GM19397 (cell line): Measurements from ENCODE around the gene BYSL.

Experiments
- ATAC-seq: cut with Tn5 transposase; IDR thresholded peaks from one replicate; pipeline ENCODE4 v1.9.1; 2021; ENCODE audit warnings: mild to moderate bottlenecking, moderate library complexity; ENCODE audit not compliant: unreplicated experiment

BYSL gene

DNA sequence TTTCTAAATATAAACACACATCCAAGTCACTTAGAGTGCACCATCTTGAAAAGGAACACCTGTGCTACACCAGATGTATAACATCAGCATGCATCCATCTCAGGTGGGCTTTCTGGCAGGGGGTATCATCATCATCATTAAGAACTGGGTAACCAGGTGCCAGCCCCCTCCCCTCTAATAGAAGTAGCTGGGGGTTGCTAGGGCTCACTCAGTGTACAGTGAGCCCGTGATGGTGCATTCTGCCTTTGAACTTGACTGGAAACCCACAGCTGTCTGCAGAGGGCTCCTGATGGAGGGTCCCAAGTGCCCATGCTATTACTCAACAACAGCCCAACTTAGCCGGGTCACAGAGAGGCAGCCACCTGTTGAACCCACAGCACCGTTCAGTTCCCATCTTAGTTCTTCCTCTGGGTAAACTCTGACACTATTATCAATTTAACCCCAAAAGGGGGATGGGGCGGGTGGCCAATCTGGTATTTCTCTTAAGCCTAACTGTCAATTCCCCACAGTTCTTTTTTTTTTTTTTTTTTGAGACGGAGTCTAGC, 53.1 kb downstream of the BYSL start:
- ATAC-seq: no peak

DNA sequence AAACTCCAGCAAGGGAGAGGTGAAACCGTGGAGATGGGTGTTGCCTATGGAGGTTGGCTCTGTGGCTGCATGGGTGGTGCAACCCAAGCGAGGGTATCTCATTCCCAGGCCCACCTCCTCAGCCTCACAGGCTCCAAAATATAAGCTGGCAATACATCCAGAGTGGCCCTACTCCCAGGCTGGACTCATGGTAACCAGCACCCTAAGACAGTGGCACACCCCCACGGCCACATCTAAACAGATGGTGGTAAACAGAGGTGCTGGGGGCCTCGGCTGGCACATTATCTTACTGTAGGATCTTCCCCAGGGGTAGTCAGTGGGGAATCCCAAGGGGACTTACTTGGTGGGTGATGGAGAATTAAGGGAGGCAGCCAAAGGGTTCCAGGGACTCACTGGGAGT, 54.0 kb downstream of the BYSL start:
- ATAC-seq: no peak

DNA sequence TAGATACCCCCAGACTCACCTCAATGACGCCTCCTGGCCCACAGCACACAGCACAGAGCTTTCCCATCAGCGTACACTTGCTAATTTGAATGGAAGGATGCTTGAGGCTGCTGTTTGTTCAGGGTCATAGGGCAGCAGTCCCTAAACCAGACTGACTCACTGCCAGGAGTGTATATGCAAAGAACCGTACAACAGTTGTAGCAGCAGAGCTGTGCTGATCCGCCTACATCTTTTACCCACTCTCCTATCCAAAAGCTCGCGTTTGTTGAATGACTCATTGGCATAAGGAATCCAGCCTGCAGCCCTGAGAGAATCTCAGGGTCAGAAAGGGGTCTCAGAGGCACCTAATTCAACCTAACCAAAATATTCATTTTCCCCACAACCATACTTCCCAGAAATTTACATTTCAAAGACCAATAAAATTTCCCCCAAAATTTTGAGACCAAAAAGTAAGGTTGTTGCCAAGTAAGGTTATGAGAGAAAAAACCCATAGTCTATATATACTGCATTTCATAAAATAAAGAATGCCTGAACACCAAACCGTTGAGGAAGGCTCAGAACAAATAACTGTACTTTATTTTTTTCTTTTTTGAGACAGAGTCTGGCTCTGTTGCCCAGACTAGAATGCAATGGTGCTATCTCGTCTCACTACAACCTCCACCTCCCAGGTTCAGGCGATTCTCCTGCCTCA, 55.6 kb downstream of the BYSL start:
- ATAC-seq: no peak
